Fibroblast of lung (primary cell): Measurements from ENCODE around the gene DDX10. TPM values are rescaled to one million over a fixed set of nuclear protein-coding genes. Genes with fewer than 3 reads are reported as not detected.
A peak's percentile ranks its signal among the peaks of the same experiment; 100 is the strongest.
"Not testable (repeated sequence)": the region's sequence is repeated elsewhere in the genome, so short reads cannot be mapped to it uniquely, and the experiment has no call there.

Source experiments
- DNase-seq, 2 donors: peaks; one replicate each; pipeline versions ENCODE4 v3.0.0 to v3.0.0-alpha.2; 2010; ENCODE audit warnings: low read depth in 2 of 2
- H2AFZ ChIP-seq: 2 replicates; pipeline ENCODE4 v1.5.1; 2012; ENCODE audit warnings: low read length, control low read depth, inconsistent platforms
- H3K27ac ChIP-seq: 2 replicates; pipeline ENCODE4 v1.5.1; 2011; ENCODE audit warnings: low read length, control low read depth; ENCODE audit not compliant: insufficient read depth
- H3K27me3 ChIP-seq: 2 replicates; pipeline ENCODE4 v1.5.1; 2011; ENCODE audit warnings: mild to moderate bottlenecking, low read length; ENCODE audit not compliant: control insufficient read depth, insufficient read depth
- H3K36me3 ChIP-seq: 2 replicates; pipeline ENCODE4 v1.5.1; 2011; ENCODE audit warnings: low read length; ENCODE audit not compliant: control insufficient read depth, insufficient read depth
- H3K4me1 ChIP-seq: 2 replicates; pipeline ENCODE4 v1.5.1; 2011; ENCODE audit warnings: low read length; ENCODE audit not compliant: control insufficient read depth, insufficient read depth; ENCODE audit errors: extremely low read depth
- H3K4me2 ChIP-seq: 2 replicates; pipeline ENCODE4 v1.5.1; 2011; ENCODE audit warnings: low read length, control low read depth; ENCODE audit not compliant: insufficient read depth; ENCODE audit errors: extremely low read depth
- H3K4me3 ChIP-seq, 4 experiments: fragments of 200-600 bp in 1 of 4; sonication (generic) in 1 of 4; replicated peaks in 1 of 4; 2 replicates each; pipeline ENCODE4 v1.5.1; 2011 to 2016; ENCODE audit warnings: low read length in 4 of 4, low read depth in 3 of 4, mild to moderate bottlenecking in 3 of 4, control low read depth in 2 of 4, inconsistent platforms in 1 of 4, mixed read lengths in 1 of 4; ENCODE audit not compliant: insufficient read depth in 1 of 4; ENCODE audit errors: control extremely low read depth in 1 of 4
- H3K79me2 ChIP-seq: 2 replicates; pipeline ENCODE4 v1.5.1; 2012; ENCODE audit warnings: mild to moderate bottlenecking, low read length, inconsistent platforms; ENCODE audit not compliant: control insufficient read depth, insufficient read depth
- H3K9ac ChIP-seq: 2 replicates; pipeline ENCODE4 v1.5.1; 2011; ENCODE audit warnings: mild to moderate bottlenecking, low read length, control low read depth; ENCODE audit not compliant: insufficient read depth
- H3K9me3 ChIP-seq: 2 replicates; pipeline ENCODE4 v1.5.1; 2012; ENCODE audit warnings: low read depth, low read length; ENCODE audit not compliant: control insufficient read depth, insufficient read depth
- H4K20me1 ChIP-seq: 2 replicates; pipeline ENCODE4 v1.5.1; 2011; ENCODE audit warnings: low read length; ENCODE audit not compliant: control insufficient read depth, insufficient read depth; ENCODE audit errors: extremely low read depth
- CTCF ChIP-seq, 2 donors: IDR thresholded peaks in 1 of 2; conservative IDR thresholded peaks in 1 of 2; 1 replicate in 1 of 2; 2 replicates in 1 of 2; pipeline ENCODE4 v1.5.1; 2011 to 2012; ENCODE audit warnings: low read length in 2 of 2, control low read depth in 1 of 2, inconsistent platforms in 1 of 2, low read depth in 1 of 2, mild to moderate bottlenecking in 1 of 2
- EZH2 ChIP-seq: IDR thresholded peaks from 2 replicates; pipeline ENCODE4 v1.5.1; 2012; ENCODE audit warnings: low read length, control low read depth, mild to moderate bottlenecking; ENCODE audit errors: missing control alignments
- polyA plus RNA-seq, 2 donors: library from polyadenylated mRNA; depleted of rRNA in 1 of 2; stranded (reverse) in 1 of 2; unstranded in 1 of 2; fragments of >200 nt; gene quantifications; 2 replicates each; pipeline ENCODE4 v1.2.1, GENCODE V29; 2011 to 2012; ENCODE audit warnings: missing spikeins in 1 of 2
- total RNA-seq: library from RNA; depleted of rRNA; stranded (reverse); fragments of >200 nt; gene quantifications from 2 replicates; pipeline ENCODE4 v1.2.1, GENCODE V29; 2014

DDX10 gene
- total and polyA plus RNA-seq, 2 donors (not counting 1 experiment from before 2014, with no cell fraction given) = 18.5 to 20.7 TPM

- H4K20me1 ChIP-seq = no peaks in the 10 kb centered on the region
- DNase-seq = peak; percentile 55 to 84
- no peaks in the 10 kb centered on the region for H3K36me3 ChIP-seq
- H2AFZ ChIP-seq = no peak overlapping the region
- no peak overlapping the region for H3K27ac ChIP-seq
- H3K4me3 ChIP-seq = no peak overlapping the region
- H3K4me2 ChIP-seq = no peak overlapping the region
- H3K9me3 ChIP-seq = no peaks in the 10 kb centered on the region
- H3K9ac ChIP-seq = no peak overlapping the region
- no peaks in the 10 kb centered on the region for H3K79me2 ChIP-seq
- H3K4me1 ChIP-seq = no peaks in the 10 kb centered on the region
- TF ChIP-seq EZH2 = no peak
- no peak for TF ChIP-seq CTCF (conservative IDR thresholded peaks at IDR 0.05 in 1 of 2, IDR thresholded peaks at IDR 0.05 in 1 of 2; ENCODE audit: low read depth in 1 of 2, low read length in 2 of 2)
- H3K27me3 ChIP-seq = no peaks in the 10 kb centered on the region
Measured at GRCh38 chr11:108733479-108734116, 68.7 kb downstream of the DDX10 start.

- TF ChIP-seq EZH2 = no peak
- TF ChIP-seq CTCF (conservative IDR thresholded peaks at IDR 0.05 in 1 of 2, IDR thresholded peaks at IDR 0.05 in 1 of 2; ENCODE audit: low read depth in 1 of 2, low read length in 2 of 2) = no peak
- Histone ChIP-seq H4K20me1 (no peaks in the 10 kb centered on the region), H2AFZ (no peak overlapping the region), H3K27me3 (no peaks in the 10 kb centered on the region), H3K9ac (no peak overlapping the region), H3K79me2 (no peaks in the 10 kb centered on the region), H3K36me3 (no peaks in the 10 kb centered on the region), H3K4me3 (no peak overlapping the region), H3K27ac (no peak overlapping the region), H3K9me3 (no peaks in the 10 kb centered on the region), H3K4me1 (no peaks in the 10 kb centered on the region), H3K4me2 (no peak overlapping the region)
- no peak for DNase-seq
Measured at GRCh38 chr11:108734283-108734682, 69.4 kb downstream of the DDX10 start.

- Histone ChIP-seq H3K9ac (no peak overlapping the region), H3K9me3 (no peaks in the 10 kb centered on the region), H3K36me3 (no peaks in the 10 kb centered on the region), H3K79me2 (no peaks in the 10 kb centered on the region), H3K4me2 (no peak overlapping the region), H3K4me1 (no peaks in the 10 kb centered on the region), H3K4me3 (no peak overlapping the region), H2AFZ (no peak overlapping the region), H3K27me3 (no peaks in the 10 kb centered on the region), H4K20me1 (no peaks in the 10 kb centered on the region), H3K27ac (no peak overlapping the region)
- TF ChIP-seq EZH2 (no peak), CTCF (conservative IDR thresholded peaks at IDR 0.05 in 1 of 2, IDR thresholded peaks at IDR 0.05 in 1 of 2; ENCODE audit: low read depth in 1 of 2, low read length in 2 of 2) (peak; percentile 15 to 49)
- peak in 1 of 2 donors; percentile 26 for DNase-seq
Measured at GRCh38 chr11:108734956-108735559, 70.2 kb downstream of the DDX10 start.

GRCh38 chr11:108740132-108740531, 75.3 kb downstream of the DDX10 start:
- H3K79me2 ChIP-seq, H2AFZ ChIP-seq, H3K27ac ChIP-seq, H3K4me3 ChIP-seq, H3K9ac ChIP-seq, H3K27me3 ChIP-seq, H3K4me1 ChIP-seq, H3K9me3 ChIP-seq, H3K4me2 ChIP-seq, H4K20me1 ChIP-seq, DNase-seq, H3K36me3 ChIP-seq: not testable (repeated sequence)
